ENCODE results near the gene FGFR2. TPM values are rescaled to one million over a fixed set of nuclear protein-coding genes. Genes with fewer than 3 reads are reported as not detected.

The FGFR2 gene
- total and polyA plus RNA-seq, 12 donors, result 0.09 to 0.81 (median 0.51) TPM

GRCh38 chr10:121531076-121531829 lies 67.0 kb downstream of the FGFR2 start:
- H3K4me1 ChIP-seq, result no peaks in the 10 kb centered on the region
- no peak for ATAC-seq
- no peak for TF ChIP-seq CTCF (IDR thresholded peaks at IDR 0.05)
- H3K4me3 ChIP-seq, result no peak overlapping the region
- intact Hi-C loops (cut with DNase I), result no loop called here
- peaks cover 0 to 14% (median 5%) of the 10 kb centered on the region in 7 donors for H3K27me3 ChIP-seq
- no peak overlapping the region for H3K27ac ChIP-seq
- DNase-seq, result no peak
- H3K9me3 ChIP-seq, result no peaks in the 10 kb centered on the region
- 80 to 82% methylated on average over 13 of the region's 13 CpGs for WGBS, 2 donors
- no peaks in the 10 kb centered on the region for H3K36me3 ChIP-seq

- Histone ChIP-seq H3K27ac (no peak overlapping the region), H3K9me3 (no peaks in the 10 kb centered on the region), H3K36me3 (no peaks in the 10 kb centered on the region), H3K4me1 (no peaks in the 10 kb centered on the region), H3K4me3 (no peak overlapping the region), H3K27me3 (peaks cover 0 to 21% (median 7%) of the 10 kb centered on the region in 7 donors)
- ATAC-seq (no peak), DNase-seq (no peak)
- no peak for TF ChIP-seq CTCF (IDR thresholded peaks at IDR 0.05)
- WGBS, 2 donors, result 86 to 92% methylated on average over 7 of the region's 7 CpGs
- intact Hi-C loops (cut with DNase I), result no loop called here
These were observed 67.7 kb downstream of the FGFR2 start for GRCh38 chr10:121530481-121531075.

GRCh38 chr10:121527690-121528089 lies 70.6 kb downstream of the FGFR2 start:
- Histone ChIP-seq H3K36me3 (no peaks in the 10 kb centered on the region), H3K4me3 (no peak overlapping the region), H3K4me1 (no peaks in the 10 kb centered on the region), H3K9me3 (no peaks in the 10 kb centered on the region), H3K27me3 (peaks cover 0 to 21% (median 12%) of the 10 kb centered on the region in 7 donors), H3K27ac (no peak overlapping the region)
- DNase-seq, result no peak
- intact Hi-C loops (cut with DNase I), result no loop called here
- peak in 1 of 8 donors; percentile 42 for ATAC-seq
- 24 to 35% methylated on average over 6 of the region's 6 CpGs for WGBS, 2 donors
- TF ChIP-seq CTCF (IDR thresholded peaks at IDR 0.05), result no peak

- TF ChIP-seq CTCF (IDR thresholded peaks at IDR 0.05), result no peak
- peaks cover 0 to 21% (median 8%) of the 10 kb centered on the region in 7 donors for H3K27me3 ChIP-seq
- no peaks in the 10 kb centered on the region for H3K36me3 ChIP-seq
- no peak overlapping the region for H3K27ac ChIP-seq
- no peak for DNase-seq
- 67 to 77% methylated on average over 8 of the region's 8 CpGs for WGBS, 2 donors
- H3K4me3 ChIP-seq, result no peak overlapping the region
- intact Hi-C loops (cut with DNase I), result no loop called here
- ATAC-seq, result no peak
- H3K9me3 ChIP-seq, result no peaks in the 10 kb centered on the region
- H3K4me1 ChIP-seq, result no peaks in the 10 kb centered on the region
These were observed 71.4 kb downstream of the FGFR2 start for GRCh38 chr10:121526801-121527221.

Data from heart right ventricle (tissue), 16 donors.